ENCODE measurements around the gene OXLD1.

Gene OXLD1

DNA sequence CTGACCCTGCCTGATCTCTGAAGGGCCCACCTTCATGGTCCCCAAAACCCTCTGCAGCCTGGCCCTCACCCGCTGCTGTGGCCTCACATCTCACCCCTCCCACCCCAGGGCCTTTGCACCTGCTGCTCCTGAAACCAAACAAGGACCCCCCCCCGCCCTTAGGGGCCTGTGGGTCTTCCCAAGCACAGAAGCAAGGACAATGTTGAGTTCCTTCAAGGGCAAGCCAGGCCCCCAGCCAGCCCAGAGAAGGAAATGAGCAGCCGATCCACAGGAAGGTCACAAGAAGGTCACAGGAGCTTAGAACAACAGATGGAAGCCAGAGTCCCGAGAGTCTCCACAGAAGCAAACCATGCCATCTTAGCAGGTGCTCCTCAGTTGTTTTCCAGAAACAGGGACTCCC lies 9.6 kb downstream of the OXLD1 start:
- Histone ChIP-seq H3K36me3 (ENCODE audit: insufficient read depth, low read length) (no peaks in the 10 kb centered on the region), H3K4me3 (ENCODE audit: low read length) (no peak overlapping the region), H3K9ac (ENCODE audit: low read depth, low read length) (no peak overlapping the region), H3K27me3 (ENCODE audit: control insufficient read depth, insufficient read depth, low read length) (no peaks in the 10 kb centered on the region), H3K9me3 (replicated peaks; ENCODE audit: low read length) (no peaks in the 10 kb centered on the region), H3K4me2 (ENCODE audit: low read length) (no peak overlapping the region), H3K4me1 (ENCODE audit: control insufficient read depth, insufficient read depth, low read length) (peaks cover 2% of the 10 kb centered on the region)

DNA sequence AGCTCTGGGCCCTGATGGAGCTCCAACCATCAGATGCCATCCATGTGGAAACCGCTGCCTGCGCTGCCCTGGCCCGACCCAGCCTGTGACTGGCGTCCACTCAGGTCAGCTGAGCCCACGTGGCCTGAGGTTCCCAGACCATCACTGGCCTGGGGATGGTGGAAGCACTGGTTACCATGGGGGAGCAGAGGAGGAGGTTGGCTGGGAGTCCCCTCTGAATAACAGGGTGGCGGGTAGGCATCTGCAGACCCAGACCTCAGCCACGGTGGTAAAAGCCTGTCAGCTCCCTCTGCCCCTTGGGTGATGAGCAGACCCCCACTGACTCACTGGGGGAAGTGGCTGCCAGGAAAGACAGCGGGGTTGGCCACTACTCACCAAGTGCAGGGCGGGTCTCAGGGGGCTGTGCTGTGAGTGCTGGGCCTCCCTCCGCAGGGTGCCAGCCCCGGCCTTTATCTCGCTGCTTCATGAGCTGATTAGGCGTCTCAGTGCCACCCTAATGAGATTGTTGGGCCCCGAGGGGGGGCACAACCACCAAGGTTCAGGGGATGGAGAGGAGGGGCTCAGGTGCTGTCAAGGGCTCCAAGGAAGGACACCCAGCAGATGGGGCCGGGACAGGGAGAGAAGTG lies 10.2 kb downstream of the OXLD1 start, which contains the start of gene PDE6G:
PDE6G (minus strand) TSS at position 425 of the 626 bp plus-strand sequence. CDS start 3,237 bp downstream, outside the sequence.
- H3K9ac ChIP-seq (ENCODE audit: low read depth, low read length) = no peak within 1 kb of the TSS
- H3K27me3 ChIP-seq (ENCODE audit: control insufficient read depth, insufficient read depth, low read length) = no peaks in the 10 kb centered on the region
- no peaks in the 10 kb centered on the region for H3K36me3 ChIP-seq (ENCODE audit: insufficient read depth, low read length)
- H3K4me3 ChIP-seq (ENCODE audit: low read length) = no peak within 1 kb of the TSS
- H3K4me2 ChIP-seq (ENCODE audit: low read length) = no peak within 1 kb of the TSS
- H3K4me1 ChIP-seq (ENCODE audit: control insufficient read depth, insufficient read depth, low read length) = peaks cover 8% of the 10 kb centered on the region
- H3K9me3 ChIP-seq (replicated peaks; ENCODE audit: low read length) = no peaks in the 10 kb centered on the region

DNA sequence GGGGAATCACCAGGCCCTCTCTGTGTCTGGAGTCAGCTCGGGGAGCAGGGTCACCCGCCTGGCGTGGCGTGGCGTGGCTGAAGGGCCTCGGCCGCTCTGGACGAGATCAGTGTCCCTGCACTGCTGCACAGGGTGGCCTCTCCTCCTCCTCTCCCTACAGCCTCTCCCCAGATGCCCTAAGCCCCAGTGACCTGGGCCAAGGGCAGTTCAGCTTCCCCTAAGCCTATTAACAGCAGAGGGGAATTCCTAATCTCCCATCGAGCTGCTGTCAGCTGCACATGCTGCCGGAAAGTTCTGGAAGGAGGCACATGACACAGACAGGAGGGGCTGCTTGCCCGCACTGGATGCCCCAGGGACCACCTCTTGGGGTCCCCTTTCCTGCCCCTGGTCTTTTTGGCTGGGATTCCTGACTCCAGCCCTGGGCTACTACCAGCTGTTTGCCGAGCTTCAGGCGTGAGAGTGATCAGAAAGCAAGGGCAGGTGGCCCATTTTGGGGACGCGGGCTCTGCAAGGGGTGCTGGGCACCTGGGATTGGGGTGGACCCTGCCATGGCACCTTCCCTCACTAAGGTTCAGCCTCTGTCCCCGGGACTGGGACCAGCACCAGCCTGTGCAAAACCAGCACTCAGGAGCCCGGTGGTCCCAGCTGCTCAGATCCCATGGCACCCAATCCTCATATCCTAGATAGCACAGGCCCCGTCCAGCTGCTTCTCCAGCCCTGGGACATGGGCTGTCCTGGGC lies 10.9 kb downstream of the OXLD1 start:
- Histone ChIP-seq H3K36me3 (ENCODE audit: insufficient read depth, low read length) (no peaks in the 10 kb centered on the region), H3K4me1 (ENCODE audit: control insufficient read depth, insufficient read depth, low read length) (peaks cover 9% of the 10 kb centered on the region), H3K27me3 (ENCODE audit: control insufficient read depth, insufficient read depth, low read length) (no peaks in the 10 kb centered on the region), H3K9me3 (replicated peaks; ENCODE audit: low read length) (no peaks in the 10 kb centered on the region), H3K4me2 (ENCODE audit: low read length) (no peak overlapping the region), H3K4me3 (ENCODE audit: low read length) (no peak overlapping the region), H3K9ac (ENCODE audit: low read depth, low read length) (no peak overlapping the region)

DNA sequence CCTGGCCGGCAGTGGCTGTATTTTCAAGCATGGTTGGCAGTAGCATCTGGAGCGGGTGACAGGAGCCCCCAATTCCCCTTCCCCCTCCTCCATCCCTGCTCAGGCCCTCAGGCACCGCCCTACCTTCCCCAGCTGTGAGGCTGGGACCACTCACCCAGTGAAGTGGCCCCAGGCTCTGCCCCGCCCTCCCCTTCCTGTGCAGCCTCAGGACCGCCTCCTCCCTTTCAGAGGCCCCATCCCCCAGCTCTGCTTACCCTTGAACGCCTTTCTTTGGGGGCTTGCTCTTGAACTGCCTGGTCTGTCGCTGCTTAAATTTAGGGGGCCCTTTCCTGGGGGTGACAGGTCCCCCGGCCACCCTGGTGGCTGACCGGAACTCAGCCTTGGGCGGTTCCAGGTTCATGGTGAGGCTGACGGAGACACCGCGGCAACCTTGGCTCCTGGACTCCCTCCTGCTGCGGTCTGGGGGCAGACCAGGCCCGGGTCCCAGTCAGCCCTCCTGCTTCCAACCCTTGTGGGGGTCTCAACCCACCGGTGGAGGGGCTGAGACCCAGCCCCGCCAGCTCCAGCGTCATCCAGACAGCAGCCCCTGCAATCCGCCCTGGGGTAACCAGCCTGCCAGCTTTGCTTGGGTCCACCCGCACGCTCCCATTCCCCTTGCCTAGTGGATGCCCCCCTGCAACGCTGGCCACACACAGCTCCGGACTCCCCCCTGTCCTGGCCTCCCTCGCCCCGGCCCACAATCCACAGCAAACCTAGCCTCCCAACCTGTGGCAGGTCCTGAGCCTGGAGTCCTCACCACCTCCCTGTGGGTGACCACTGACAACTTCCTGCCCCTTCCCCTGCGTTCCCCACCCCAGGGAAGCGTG lies 13.3 kb downstream of the OXLD1 start:
- Histone ChIP-seq H3K36me3 (ENCODE audit: insufficient read depth, low read length) (no peaks in the 10 kb centered on the region), H3K4me3 (ENCODE audit: low read length) (no peak overlapping the region), H3K9me3 (replicated peaks; ENCODE audit: low read length) (no peaks in the 10 kb centered on the region), H3K27me3 (ENCODE audit: control insufficient read depth, insufficient read depth, low read length) (peaks cover 9% of the 10 kb centered on the region), H3K4me2 (ENCODE audit: low read length) (no peak overlapping the region), H3K9ac (ENCODE audit: low read depth, low read length) (no peak overlapping the region), H3K4me1 (ENCODE audit: control insufficient read depth, insufficient read depth, low read length) (peaks cover 9% of the 10 kb centered on the region)

DNA sequence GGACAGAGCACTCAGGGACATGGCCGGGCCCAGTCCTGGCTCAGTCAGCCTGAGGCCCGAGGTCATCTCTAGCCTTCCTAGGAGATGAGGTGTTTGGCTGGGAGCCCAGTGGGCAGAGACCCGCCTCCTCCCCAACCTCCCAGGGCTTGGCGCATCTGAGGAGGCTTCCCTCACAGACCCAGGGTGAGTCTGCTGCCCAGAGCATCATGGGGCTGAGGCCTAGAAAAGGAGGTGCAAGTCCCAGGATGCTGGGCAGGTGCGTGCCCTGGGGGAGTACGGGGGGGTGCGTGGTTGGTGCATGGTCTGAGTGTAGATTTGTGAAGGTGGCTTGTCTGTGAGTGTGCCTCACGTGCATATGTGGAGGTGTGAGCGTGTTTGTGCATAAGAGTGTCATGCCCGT lies 14.7 kb downstream of the OXLD1 start:
- Histone ChIP-seq H3K36me3 (ENCODE audit: insufficient read depth, low read length) (no peaks in the 10 kb centered on the region), H3K9ac (ENCODE audit: low read depth, low read length) (no peak overlapping the region), H3K4me2 (ENCODE audit: low read length) (no peak overlapping the region), H3K27me3 (ENCODE audit: control insufficient read depth, insufficient read depth, low read length) (peaks cover 22% of the 10 kb centered on the region), H3K4me1 (ENCODE audit: control insufficient read depth, insufficient read depth, low read length) (peaks cover 9% of the 10 kb centered on the region), H3K4me3 (ENCODE audit: low read length) (no peak overlapping the region), H3K9me3 (replicated peaks; ENCODE audit: low read length) (no peaks in the 10 kb centered on the region)

DNA sequence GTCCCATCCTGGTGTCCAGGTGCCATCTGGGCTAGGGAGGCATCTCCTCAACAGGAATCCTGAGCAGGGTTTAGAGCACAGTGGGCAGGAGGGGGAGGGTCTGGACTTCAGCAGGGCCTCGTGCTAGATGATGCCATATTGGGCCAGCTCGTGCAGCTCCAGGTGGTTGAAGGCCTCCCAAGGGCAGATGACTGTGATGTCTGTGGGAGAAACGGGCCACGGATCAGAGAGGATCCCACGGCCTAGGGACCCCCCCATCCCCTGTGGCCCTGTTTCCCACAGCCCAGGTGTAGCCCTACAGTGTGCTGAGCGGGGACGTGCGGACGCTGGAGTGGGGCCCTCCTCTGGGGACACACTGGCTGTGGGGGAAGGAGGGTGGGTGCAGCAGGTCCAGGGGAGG lies 15.5 kb downstream of the OXLD1 start:
- H3K9me3 ChIP-seq (replicated peaks; ENCODE audit: low read length) = no peaks in the 10 kb centered on the region

DNA sequence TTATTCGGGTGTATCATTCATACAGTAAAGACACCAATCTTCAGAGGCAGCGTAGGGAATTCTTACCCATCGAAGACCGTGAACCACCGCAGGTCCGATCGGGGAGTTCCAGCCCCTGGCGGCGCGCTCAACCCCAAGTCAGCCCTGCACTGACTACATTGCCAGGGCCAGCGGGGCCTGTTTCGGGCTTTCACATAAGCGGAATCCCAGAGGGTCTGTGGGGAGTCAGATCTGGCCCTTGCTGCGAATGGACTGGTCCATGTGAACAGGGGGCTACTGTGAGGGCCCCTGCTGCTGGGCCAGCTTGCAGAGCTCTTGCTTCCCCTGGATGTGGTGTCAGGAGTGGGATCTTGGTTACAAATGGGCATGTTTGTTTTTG lies 17.7 kb downstream of the OXLD1 start:
- Histone ChIP-seq H3K4me1 (ENCODE audit: control insufficient read depth, insufficient read depth, low read length) (peaks cover 9% of the 10 kb centered on the region), H3K9ac (ENCODE audit: low read depth, low read length) (no peak overlapping the region), H3K36me3 (ENCODE audit: insufficient read depth, low read length) (no peaks in the 10 kb centered on the region), H3K4me3 (ENCODE audit: low read length) (no peak overlapping the region), H3K4me2 (ENCODE audit: low read length) (no peak overlapping the region), H3K9me3 (replicated peaks; ENCODE audit: low read length) (no peaks in the 10 kb centered on the region), H3K27me3 (ENCODE audit: control insufficient read depth, insufficient read depth, low read length) (peaks cover 23% of the 10 kb centered on the region)

More for the DNA sequence above, 15.5 kb downstream of the OXLD1 start:
- H3K9ac ChIP-seq (ENCODE audit: low read depth, low read length) = no peak overlapping the region
- no peak overlapping the region for H3K4me2 ChIP-seq (ENCODE audit: low read length)
- peaks cover 23% of the 10 kb centered on the region for H3K27me3 ChIP-seq (ENCODE audit: control insufficient read depth, insufficient read depth, low read length)
- peaks cover 9% of the 10 kb centered on the region for H3K4me1 ChIP-seq (ENCODE audit: control insufficient read depth, insufficient read depth, low read length)
- no peaks in the 10 kb centered on the region for H3K36me3 ChIP-seq (ENCODE audit: insufficient read depth, low read length)
- no peak overlapping the region for H3K4me3 ChIP-seq (ENCODE audit: low read length)

DNA sequence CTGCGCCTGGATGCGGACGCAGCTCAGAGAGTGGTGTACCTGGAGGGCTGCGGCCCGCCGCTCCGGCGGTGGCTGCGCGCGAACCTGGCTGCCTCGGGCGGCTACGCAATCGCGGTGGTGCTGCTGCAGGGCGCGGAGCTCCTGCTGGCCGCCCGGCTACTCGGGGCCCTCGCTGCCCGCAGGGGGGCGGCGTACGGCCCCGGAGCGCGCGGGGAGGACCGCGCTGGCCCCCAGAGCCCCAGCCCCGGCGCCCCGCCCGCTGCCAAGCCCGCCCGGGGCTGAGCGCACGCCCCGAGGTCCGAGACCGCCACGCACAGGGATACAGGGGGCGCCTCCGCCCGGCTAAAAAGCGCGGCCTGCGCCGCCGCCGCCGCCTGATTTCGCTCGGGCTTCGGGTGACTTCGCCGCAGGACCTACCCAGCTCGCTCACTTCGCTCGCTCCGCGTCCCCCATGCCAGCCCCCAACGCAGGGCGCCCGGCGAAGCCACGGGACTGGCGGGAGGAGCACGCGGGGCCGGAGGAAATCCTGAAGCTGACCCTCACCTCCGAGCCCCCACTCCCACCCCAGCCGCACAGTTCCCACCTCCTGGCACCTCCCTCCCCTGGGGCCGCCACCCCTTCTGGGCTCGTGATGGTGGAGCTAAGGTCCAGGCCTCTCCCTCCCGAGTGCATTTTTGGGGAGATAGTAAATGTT lies 18.2 kb downstream of the OXLD1 start:
- H3K9me3 ChIP-seq (replicated peaks; ENCODE audit: low read length) = no peaks in the 10 kb centered on the region
- peak overlapping the region; percentile 29 for H3K4me2 ChIP-seq (ENCODE audit: low read length)
- H3K27me3 ChIP-seq (ENCODE audit: control insufficient read depth, insufficient read depth, low read length) = peaks cover 23% of the 10 kb centered on the region
- peaks cover 9% of the 10 kb centered on the region for H3K4me1 ChIP-seq (ENCODE audit: control insufficient read depth, insufficient read depth, low read length)
- no peaks in the 10 kb centered on the region for H3K36me3 ChIP-seq (ENCODE audit: insufficient read depth, low read length)
- H3K4me3 ChIP-seq (ENCODE audit: low read length) = no peak overlapping the region
- H3K9ac ChIP-seq (ENCODE audit: low read depth, low read length) = no peak overlapping the region

DNA sequence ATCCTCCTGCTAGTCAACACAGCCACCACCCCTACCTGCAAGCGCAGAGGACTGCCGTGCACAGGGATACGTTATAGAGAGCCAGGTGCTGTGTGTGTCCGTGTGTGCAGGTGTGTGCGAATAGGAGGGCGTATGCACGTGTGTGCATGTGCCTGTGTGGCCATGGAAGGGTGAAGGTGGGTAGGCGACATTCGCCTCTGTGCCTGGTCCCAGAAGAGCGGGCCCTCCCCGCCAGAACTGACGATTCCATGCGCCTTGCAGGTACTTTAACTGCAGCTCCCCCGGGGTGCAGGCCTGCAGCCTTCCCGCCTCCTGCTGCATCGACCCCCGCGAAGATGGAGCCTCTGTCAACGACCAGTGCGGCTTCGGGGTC lies 18.8 kb downstream of the OXLD1 start:
- Histone ChIP-seq H3K36me3 (ENCODE audit: insufficient read depth, low read length) (no peaks in the 10 kb centered on the region), H3K27me3 (ENCODE audit: control insufficient read depth, insufficient read depth, low read length) (peaks cover 23% of the 10 kb centered on the region), H3K4me2 (ENCODE audit: low read length) (peak overlapping the region; percentile 29), H3K9ac (ENCODE audit: low read depth, low read length) (no peak overlapping the region), H3K4me3 (ENCODE audit: low read length) (no peak overlapping the region), H3K4me1 (ENCODE audit: control insufficient read depth, insufficient read depth, low read length) (peaks cover 9% of the 10 kb centered on the region), H3K9me3 (replicated peaks; ENCODE audit: low read length) (no peaks in the 10 kb centered on the region)

DNA sequence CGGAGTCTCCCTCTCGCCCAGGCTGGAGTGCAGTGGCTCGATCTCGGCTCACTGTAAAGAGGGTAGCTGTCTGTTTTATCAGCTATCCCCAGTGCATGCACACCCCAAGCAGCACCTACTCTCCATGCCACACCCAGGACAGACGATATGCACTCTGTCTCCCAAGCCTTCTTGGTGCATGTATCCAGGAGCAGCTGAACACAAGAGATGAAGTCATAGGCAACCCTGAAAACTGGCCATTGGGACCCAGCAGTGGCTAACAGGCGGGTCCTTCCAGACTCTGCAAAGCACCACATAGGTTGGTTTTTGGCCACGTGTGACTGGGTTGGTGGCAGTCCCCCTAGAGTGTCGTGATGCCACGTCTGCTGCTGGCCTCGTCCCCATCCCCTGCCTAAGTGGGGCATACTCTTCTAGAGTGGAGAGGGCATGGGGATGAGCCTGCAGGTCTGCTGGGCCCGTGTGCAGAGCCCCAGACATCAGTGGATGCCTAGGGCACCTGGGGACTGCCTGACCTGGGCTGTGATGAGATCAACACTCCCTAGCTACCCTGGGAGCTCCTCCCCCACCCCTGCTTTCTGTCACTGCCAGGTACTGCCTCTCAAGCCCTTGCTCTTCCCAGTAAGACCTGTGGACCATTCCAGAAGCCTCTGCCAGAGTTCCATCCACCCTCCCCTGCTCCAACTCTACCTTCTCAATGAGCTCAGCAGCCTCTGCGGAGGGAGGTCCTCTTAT lies 19.4 kb downstream of the OXLD1 start:
- Histone ChIP-seq H3K27me3 (ENCODE audit: control insufficient read depth, insufficient read depth, low read length) (peaks cover 23% of the 10 kb centered on the region), H3K4me2 (ENCODE audit: low read length) (no peak overlapping the region), H3K36me3 (ENCODE audit: insufficient read depth, low read length) (no peaks in the 10 kb centered on the region), H3K9ac (ENCODE audit: low read depth, low read length) (no peak overlapping the region), H3K4me1 (ENCODE audit: control insufficient read depth, insufficient read depth, low read length) (peaks cover 15% of the 10 kb centered on the region), H3K9me3 (replicated peaks; ENCODE audit: low read length) (no peaks in the 10 kb centered on the region), H3K4me3 (ENCODE audit: low read length) (no peak overlapping the region)
